MCF 10A (cell line): ENCODE measurements around the gene CRIM1. TPM values are rescaled to one million over a fixed set of nuclear protein-coding genes. Genes with fewer than 3 reads are reported as not detected.
A peak's percentile ranks its signal among the peaks of the same experiment; 100 is the strongest.

Experiments
- BruUV-seq: library from RNA; stranded (reverse); fragments of 400-500 nt; replicated peaks from 2 replicates; lab custom pipeline; 2021; lab: Mats Ljungman, UMichigan
- CTCF ChIA-PET: fragments of 300-600 bp; sonication (Branson Sonifier 250); formaldehyde crosslinking; extraction: SDS; loops from one replicate; lab custom pipeline; 2021; ENCODE audit warnings: antibody characterized with exemption, inconsistent platforms; lab: Yijun Ruan, JAX
- POLR2A ChIA-PET: fragments of 300-600, 350-650 bp; sonication (Branson Sonifier 250); formaldehyde crosslinking; extraction: SDS; loops from one replicate; lab custom pipeline; 2020; ENCODE audit warnings: antibody characterized with exemption, inconsistent platforms; lab: Yijun Ruan, JAX
- DNase-seq: peaks from one replicate; pipeline ENCODE4 v3.0.0-alpha.2; 2018; ENCODE audit not compliant: unreplicated experiment
- H3K27ac Mint-ChIP-seq: one replicate; pipeline ENCODE4 v1.8.0; 2022; ENCODE audit warnings: mild to moderate bottlenecking, low read depth, mixed read lengths; ENCODE audit not compliant: unreplicated experiment
- H3K27me3 Mint-ChIP-seq: one replicate; pipeline ENCODE4 v1.8.0; 2022; ENCODE audit warnings: mixed read lengths; ENCODE audit not compliant: insufficient read depth, unreplicated experiment
- H3K36me3 Mint-ChIP-seq: one replicate; pipeline ENCODE4 v1.8.0; 2022; ENCODE audit warnings: mild to moderate bottlenecking, moderate library complexity, mixed read lengths; ENCODE audit not compliant: insufficient read depth, unreplicated experiment
- H3K4me1 Mint-ChIP-seq: one replicate; pipeline ENCODE4 v1.8.0; 2022; ENCODE audit warnings: mixed read lengths; ENCODE audit not compliant: insufficient read depth, unreplicated experiment
- H3K4me3 Mint-ChIP-seq: one replicate; pipeline ENCODE4 v1.8.0; 2022; ENCODE audit warnings: mild to moderate bottlenecking, moderate library complexity, mixed read lengths; ENCODE audit not compliant: unreplicated experiment
- H3K9me3 Mint-ChIP-seq: one replicate; pipeline ENCODE4 v1.8.0; 2022; ENCODE audit warnings: mixed read lengths; ENCODE audit not compliant: unreplicated experiment
- intact Hi-C: fragments of 100-400 bp; cut with micrococcal nuclease; formaldehyde crosslinking; loops from 2 replicates; pipeline ENCODE4 v1.14.1; 2022
- total RNA-seq: library from RNA; stranded (reverse); gene quantifications from 2 replicates; pipeline ENCODE4 v1.2.3, GENCODE V29; 2022
- TF ChIP-seq, protein P1 (sequence below): fragments of 200-600 bp; IDR thresholded peaks from one replicate; pipeline ENCODE4 v1.8.0; 2022; ENCODE audit warnings: antibody characterized with exemption, mild to moderate bottlenecking; ENCODE audit not compliant: unreplicated experiment

The CRIM1 gene
- total RNA-seq, 1 experiment from 2014 or later, result 185 TPM

DNA sequence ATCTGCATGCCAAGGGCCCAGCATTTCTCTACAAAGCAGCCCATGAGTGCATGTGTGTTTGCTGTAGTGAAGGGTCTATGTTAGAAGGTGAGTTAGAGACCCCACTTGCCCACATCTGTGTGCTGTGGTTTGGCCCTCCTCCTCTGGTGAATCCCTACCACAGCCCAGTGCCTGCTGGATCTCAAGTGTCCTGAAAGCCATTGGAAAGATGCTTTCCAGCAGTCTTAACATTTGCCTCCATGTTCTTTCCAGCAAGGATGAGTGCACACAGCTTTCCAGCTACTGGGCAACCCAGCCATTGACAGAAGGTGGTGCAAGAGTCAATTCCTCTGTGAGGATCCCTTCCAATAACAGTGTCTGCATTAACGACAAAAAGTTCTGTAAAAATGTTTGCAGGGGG, 13.6 kb downstream of the CRIM1 start:
- TF ChIP-seq, protein P1, sequence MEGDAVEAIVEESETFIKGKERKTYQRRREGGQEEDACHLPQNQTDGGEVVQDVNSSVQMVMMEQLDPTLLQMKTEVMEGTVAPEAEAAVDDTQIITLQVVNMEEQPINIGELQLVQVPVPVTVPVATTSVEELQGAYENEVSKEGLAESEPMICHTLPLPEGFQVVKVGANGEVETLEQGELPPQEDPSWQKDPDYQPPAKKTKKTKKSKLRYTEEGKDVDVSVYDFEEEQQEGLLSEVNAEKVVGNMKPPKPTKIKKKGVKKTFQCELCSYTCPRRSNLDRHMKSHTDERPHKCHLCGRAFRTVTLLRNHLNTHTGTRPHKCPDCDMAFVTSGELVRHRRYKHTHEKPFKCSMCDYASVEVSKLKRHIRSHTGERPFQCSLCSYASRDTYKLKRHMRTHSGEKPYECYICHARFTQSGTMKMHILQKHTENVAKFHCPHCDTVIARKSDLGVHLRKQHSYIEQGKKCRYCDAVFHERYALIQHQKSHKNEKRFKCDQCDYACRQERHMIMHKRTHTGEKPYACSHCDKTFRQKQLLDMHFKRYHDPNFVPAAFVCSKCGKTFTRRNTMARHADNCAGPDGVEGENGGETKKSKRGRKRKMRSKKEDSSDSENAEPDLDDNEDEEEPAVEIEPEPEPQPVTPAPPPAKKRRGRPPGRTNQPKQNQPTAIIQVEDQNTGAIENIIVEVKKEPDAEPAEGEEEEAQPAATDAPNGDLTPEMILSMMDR, result no peak
- BruUV-seq, result no TSS peak
- ChIA-PET CTCF (interaction anchor here (0.6 to 9.1 kb wide), 10 partner anchors 9 to 209 kb away, joined by 3 to 146 read pairs (median 4); partner anchors contain the start of gene CRIM1), POLR2A (interaction anchor here (0.6 to 14.2 kb wide), 19 partner anchors 7 to 1925 kb away, joined by 3 to 742 read pairs (median 6); partner anchors contain the start of gene CRIM1)
- Mint-ChIP-seq H3K4me3 (peak overlapping the region; percentile 50), H3K27me3 (no peaks in the 10 kb centered on the region), H3K4me1 (peaks cover 87% of the 10 kb centered on the region), H3K9me3 (no peaks in the 10 kb centered on the region), H3K27ac (peak overlapping the region; percentile 87), H3K36me3 (peaks cover 39% of the 10 kb centered on the region)
- no peak for DNase-seq
- intact Hi-C loops, result no loop called here

DNA sequence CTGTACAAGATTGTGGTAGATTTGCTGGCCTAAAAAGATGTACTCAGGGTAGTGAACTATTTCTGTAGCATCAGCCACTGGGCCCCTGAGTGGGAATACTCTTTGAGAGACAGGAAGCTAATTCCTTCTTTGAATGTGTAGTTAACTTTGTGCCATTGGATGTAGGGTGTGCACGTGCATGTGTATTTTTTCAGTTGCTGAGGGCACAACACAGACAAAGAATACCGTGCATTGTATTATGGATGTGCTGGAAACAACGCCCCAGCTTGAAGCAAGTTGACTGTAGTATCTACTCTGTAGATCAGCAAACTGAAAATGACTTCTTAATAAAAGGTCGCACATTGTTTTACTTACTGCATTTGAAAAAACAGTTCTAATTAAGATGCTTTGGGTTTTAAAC, 14.1 kb downstream of the CRIM1 start:
- Mint-ChIP-seq H3K4me1 (peaks cover 89% of the 10 kb centered on the region), H3K27ac (peak overlapping the region; percentile 87), H3K36me3 (peaks cover 35% of the 10 kb centered on the region), H3K4me3 (peak overlapping the region; percentile 50), H3K27me3 (no peaks in the 10 kb centered on the region), H3K9me3 (no peaks in the 10 kb centered on the region)
- TF ChIP-seq, protein P1, result no peak
- intact Hi-C loops, result no loop called here
- no TSS peak for BruUV-seq
- ChIA-PET POLR2A (interaction anchor here (0.9 to 14.2 kb wide), 10 partner anchors 10 to 623 kb away, joined by 3 to 742 read pairs (median 20); partner anchors contain the start of gene CRIM1), CTCF (interaction anchor here (0.6 to 9.1 kb wide), 9 partner anchors 12 to 291 kb away, joined by 3 to 146 read pairs (median 4); partner anchors contain the start of gene CRIM1)
- no peak for DNase-seq

DNA sequence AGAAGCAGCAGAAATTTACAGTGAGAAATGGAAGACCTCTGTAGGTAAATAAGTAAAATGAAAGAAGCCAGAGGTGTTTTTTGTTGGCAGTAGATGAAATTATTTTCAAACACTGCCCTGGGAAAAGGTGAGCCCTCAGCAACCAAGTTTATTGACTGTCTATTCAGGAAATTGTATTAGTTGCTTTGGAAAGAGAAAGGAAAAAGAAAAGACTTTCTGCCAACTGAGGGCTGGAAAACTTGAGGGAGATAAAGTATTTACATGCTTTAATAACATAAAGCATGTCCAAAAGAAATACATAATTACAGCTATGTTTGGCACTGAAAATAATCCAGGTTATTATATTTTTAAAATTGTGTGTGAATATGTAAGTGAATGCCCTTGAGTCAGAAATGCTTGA, 14.7 kb downstream of the CRIM1 start:
- Mint-ChIP-seq H3K27ac (peak overlapping the region; percentile 87), H3K9me3 (no peaks in the 10 kb centered on the region), H3K4me1 (peaks cover 86% of the 10 kb centered on the region), H3K4me3 (peak overlapping the region; percentile 71), H3K27me3 (no peaks in the 10 kb centered on the region), H3K36me3 (peaks cover 32% of the 10 kb centered on the region)
- ChIA-PET CTCF (interaction anchor here (0.6 to 9.1 kb wide), 11 partner anchors 13 to 411 kb away, joined by 3 to 146 read pairs (median 4); partner anchors contain the start of gene CRIM1), POLR2A (interaction anchor here (0.9 to 14.2 kb wide), 13 partner anchors 10 to 116 kb away, joined by 3 to 742 read pairs (median 19); partner anchors contain the start of gene CRIM1)
- no peak for DNase-seq
- TF ChIP-seq, protein P1, result no peak
- intact Hi-C loops, result no loop called here
- BruUV-seq, result no TSS peak

DNA sequence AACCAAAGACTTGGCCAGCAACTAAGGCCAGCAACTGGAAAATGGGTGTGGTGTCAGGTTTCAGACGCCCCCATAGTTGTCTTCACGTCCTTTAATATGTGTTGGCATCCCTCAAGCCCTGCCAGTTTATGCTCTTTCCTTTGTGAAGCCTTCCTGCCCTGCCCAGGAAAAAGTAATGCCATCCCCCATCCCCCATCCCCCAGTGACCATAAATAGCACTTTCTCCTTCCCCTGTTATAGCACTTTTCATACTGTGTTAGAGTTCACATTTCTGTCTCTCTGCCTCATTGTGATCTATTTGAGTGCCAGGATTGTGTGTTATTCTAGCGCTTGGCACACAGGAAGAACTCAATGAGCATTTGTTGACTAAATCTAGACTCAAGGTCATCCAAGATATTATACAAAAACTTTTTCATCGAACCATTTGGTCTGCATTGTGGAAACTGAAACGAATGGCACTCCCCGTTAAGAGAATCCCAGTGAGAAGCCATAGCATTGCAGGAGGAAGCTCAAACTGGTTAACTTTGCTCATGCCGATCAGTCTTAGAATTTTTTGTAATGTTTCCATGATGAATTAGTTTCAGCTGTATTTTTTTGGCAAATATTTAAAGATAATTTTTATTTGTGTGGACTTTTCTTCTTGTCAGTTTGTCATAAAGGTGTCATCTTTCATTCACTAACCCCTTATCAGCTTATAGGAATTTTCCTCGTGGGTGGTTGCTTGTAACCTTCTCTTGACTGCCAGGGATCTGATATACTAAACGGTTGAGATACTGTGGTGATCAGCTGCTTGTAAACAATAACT, 15.7 kb downstream of the CRIM1 start:
- POLR2A ChIA-PET, result interaction anchor here (0.7 to 14.2 kb wide), 18 partner anchors 11 to 328 kb away, joined by 3 to 742 read pairs (median 8); partner anchors contain the start of gene CRIM1
- Mint-ChIP-seq H3K27me3 (no peaks in the 10 kb centered on the region), H3K36me3 (peaks cover 22% of the 10 kb centered on the region), H3K9me3 (no peaks in the 10 kb centered on the region), H3K4me1 (peaks cover 84% of the 10 kb centered on the region), H3K27ac (peak overlapping the region; percentile 87), H3K4me3 (peak overlapping the region; percentile 71)
- peak; percentile 68 for DNase-seq
- CTCF ChIA-PET, result interaction anchor here (0.5 to 9.1 kb wide), 11 partner anchors 14 to 410 kb away, joined by 3 to 146 read pairs (median 4); partner anchors contain the start of gene CRIM1
- TF ChIP-seq, protein P1, result no peak
- no TSS peak for BruUV-seq
- intact Hi-C loops, result no loop called here
